ENCODE measurements around the gene SBF2.
A peak's percentile ranks its signal among the peaks of the same experiment; 100 is the strongest.
"Not testable (repeated sequence)": the region's sequence is repeated elsewhere in the genome, so short reads cannot be mapped to it uniquely, and the experiment has no call there.

SBF2 gene

DNA sequence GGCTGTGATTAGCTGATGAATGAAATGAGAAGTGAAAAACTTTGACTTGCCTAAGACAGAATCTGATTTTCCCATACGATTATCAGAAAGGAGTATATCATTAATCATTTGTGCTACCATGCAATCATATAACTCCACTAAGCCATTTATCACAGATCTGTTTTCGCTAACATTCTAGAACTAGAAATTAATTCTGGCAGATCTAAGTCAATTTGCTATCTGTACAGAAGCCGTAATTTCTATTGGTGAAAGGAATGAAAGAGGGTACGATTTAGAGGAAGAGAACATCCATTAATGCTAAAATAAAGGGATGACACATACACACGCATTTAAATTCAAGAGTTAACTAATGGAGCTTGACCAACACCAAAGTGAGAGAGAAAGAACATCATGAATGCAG lies 201.6 kb downstream of the SBF2 start:
- in situ Hi-C loops (cut with HindIII; ENCODE audit: low sequenced_read_pairs) = no loop called here
- H3K4me3 ChIP-seq (ENCODE audit: low read depth, low read length) = no peak overlapping the region
- TF ChIP-seq, protein P1, sequence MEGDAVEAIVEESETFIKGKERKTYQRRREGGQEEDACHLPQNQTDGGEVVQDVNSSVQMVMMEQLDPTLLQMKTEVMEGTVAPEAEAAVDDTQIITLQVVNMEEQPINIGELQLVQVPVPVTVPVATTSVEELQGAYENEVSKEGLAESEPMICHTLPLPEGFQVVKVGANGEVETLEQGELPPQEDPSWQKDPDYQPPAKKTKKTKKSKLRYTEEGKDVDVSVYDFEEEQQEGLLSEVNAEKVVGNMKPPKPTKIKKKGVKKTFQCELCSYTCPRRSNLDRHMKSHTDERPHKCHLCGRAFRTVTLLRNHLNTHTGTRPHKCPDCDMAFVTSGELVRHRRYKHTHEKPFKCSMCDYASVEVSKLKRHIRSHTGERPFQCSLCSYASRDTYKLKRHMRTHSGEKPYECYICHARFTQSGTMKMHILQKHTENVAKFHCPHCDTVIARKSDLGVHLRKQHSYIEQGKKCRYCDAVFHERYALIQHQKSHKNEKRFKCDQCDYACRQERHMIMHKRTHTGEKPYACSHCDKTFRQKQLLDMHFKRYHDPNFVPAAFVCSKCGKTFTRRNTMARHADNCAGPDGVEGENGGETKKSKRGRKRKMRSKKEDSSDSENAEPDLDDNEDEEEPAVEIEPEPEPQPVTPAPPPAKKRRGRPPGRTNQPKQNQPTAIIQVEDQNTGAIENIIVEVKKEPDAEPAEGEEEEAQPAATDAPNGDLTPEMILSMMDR (IDR thresholded peaks at IDR 0.05; ENCODE audit: low read depth, low read length, missing control alignments) = no peak
- no peak for DNase-seq (ENCODE audit: low read depth)

DNA sequence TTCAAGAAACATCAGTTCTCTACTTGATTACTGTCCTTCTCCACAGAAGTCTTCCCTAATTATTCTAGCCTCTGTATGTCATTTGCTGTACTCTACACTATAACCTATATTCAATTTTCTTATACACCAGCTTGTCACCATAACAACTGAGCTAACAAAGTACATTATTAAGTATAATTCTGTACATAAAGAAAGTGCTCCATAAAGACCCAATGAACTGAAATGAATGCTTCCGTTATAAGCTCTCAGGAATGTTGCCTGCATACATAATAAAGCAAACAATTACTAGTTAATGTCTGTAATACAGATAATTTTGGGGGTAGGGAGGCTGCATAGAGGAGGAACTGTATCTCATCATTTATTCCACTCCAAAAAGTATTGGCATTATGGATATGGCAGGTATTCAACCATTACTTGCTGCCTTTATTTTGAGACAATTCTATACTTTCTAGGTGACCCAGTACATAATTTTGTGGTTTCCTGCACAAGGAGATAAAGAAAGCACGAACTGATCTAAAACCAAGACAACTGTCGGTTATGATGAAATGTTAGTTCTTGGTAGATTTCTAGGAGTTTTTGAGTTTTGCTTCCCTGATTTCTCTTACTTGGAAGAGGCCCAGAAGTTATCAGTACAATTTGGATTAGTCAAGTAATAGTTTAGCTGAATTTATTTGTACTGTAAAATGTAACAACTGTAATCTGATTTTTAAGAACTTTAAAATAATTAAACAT lies 202.5 kb downstream of the SBF2 start:
- no peak for DNase-seq (ENCODE audit: low read depth)
- in situ Hi-C loops (cut with HindIII; ENCODE audit: low sequenced_read_pairs) = no loop called here
- TF ChIP-seq, protein P1 (IDR thresholded peaks at IDR 0.05; ENCODE audit: low read depth, low read length, missing control alignments) = no peak
- no peak overlapping the region for H3K4me3 ChIP-seq (ENCODE audit: low read depth, low read length)

DNA sequence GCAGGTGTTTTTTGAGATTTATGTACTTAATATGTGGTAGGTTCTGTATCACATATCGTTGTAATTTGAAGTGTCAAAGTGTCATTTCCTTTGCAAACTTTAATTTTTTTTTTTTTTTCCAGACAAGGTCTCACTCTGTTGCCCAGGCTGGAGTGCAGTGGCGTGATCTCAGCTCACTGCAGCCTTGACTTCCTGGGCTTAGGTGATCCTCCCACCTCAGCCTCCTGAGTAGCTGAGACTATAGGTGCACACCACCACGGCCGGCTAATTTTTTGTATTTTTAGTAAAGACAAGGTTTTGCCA lies 206.1 kb downstream of the SBF2 start:
- H3K4me3 ChIP-seq (ENCODE audit: low read depth, low read length); in situ Hi-C loops (cut with HindIII; ENCODE audit: low sequenced_read_pairs); DNase-seq (ENCODE audit: low read depth): not testable (repeated sequence)

DNA sequence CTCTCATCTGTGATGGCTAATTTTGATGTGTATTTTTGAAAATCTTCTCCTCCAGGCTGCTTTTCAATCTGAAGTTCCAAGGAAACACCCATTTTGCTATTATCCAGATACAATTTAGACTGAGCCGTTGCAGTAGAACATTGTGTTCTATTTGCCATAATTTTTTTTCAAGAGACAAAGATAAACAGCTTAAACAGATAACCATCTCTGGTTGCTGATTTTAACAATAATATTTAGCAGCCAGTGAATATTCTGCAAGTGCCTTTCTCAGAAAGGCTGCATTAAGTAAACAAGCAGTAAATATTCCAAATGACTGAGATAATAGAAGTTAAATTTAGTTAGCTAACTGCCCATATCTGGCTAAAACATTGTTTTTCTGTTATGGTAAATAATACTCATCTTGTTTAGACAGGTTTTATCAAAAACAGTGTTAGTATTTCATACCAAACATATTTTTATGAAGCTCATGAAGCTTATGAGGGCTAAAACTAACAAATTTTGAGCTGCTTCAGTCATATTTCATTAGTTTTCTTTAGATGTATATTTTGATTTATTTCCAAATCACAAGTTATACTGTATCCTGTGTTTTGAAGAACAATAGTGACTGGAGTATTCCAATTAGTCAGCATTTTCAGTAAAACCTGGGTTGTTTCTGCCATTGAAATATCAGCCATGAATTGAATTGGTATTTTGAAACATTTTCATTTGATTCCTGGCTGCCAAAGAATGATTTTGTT lies 206.7 kb downstream of the SBF2 start:
- in situ Hi-C loops (cut with HindIII; ENCODE audit: low sequenced_read_pairs) = no loop called here
- DNase-seq (ENCODE audit: low read depth) = no peak
- no peak overlapping the region for H3K4me3 ChIP-seq (ENCODE audit: low read depth, low read length)
- TF ChIP-seq, protein P1 (IDR thresholded peaks at IDR 0.05; ENCODE audit: low read depth, low read length, missing control alignments) = no peak

DNA sequence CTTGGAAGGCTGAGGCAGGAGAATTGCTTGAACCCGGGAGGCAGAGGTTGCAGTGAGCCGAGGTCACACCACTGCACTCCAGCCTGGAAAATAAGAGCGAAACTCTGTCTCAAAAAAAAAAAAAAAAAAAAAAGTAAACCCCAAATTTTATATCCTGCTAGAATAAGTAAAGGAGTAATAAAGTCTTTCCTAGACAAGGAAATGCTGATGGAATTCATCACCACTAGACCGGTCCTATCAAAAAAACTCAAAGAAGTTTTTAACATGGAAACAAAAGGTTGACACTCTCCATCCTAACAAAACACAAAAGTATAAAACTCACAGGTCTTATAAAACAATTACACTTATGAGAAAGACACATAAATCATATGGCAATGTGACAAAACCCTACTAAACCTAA lies 213.9 kb downstream of the SBF2 start:
- no peak for DNase-seq (ENCODE audit: low read depth)
- in situ Hi-C loops (cut with HindIII; ENCODE audit: low sequenced_read_pairs) = no loop called here
- TF ChIP-seq, protein P1 (IDR thresholded peaks at IDR 0.05; ENCODE audit: low read depth, low read length, missing control alignments) = no peak

DNA sequence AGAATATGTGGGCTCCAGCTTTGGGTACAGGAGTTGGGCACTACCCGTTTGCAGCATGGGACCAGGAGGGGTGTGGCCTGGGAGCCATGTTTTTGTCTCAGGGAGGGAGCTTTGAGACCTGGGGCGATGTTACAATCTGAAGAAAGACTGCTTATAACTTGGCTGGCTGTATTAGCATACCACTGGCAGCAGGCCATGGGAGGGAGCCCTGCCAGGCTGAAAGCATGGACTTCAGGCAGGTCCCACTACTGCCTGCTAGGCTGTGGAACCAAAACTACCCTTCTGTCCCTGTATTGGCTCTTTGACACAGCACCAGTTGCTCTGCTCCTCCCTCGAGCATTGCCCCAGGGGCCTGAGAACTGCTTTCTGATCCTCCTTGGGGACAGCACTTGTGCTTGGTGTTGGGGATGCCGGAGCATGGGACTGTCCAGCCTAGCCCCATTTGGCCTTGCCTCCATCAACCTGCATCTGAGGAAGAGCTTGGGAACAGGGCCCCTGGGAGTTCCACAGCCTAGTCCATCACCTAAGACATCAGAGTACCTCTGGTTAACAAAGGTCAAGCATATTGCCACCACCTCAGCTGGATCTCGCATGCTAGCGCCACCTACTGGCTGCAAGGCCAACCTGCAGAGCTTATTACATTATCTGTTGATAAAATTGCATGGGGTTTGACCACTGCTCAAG lies 217.4 kb downstream of the SBF2 start:
- in situ Hi-C loops (cut with HindIII; ENCODE audit: low sequenced_read_pairs) = no loop called here
- TF ChIP-seq, protein P1 (IDR thresholded peaks at IDR 0.05; ENCODE audit: low read depth, low read length, missing control alignments) = peak; percentile 49
- H3K4me3 ChIP-seq (ENCODE audit: low read depth, low read length) = no peak overlapping the region
- peak; percentile 53 for DNase-seq (ENCODE audit: low read depth)

More for the DNA sequence above, 213.9 kb downstream of the SBF2 start:
- H3K4me3 ChIP-seq (ENCODE audit: low read depth, low read length) = no peak overlapping the region

DNA sequence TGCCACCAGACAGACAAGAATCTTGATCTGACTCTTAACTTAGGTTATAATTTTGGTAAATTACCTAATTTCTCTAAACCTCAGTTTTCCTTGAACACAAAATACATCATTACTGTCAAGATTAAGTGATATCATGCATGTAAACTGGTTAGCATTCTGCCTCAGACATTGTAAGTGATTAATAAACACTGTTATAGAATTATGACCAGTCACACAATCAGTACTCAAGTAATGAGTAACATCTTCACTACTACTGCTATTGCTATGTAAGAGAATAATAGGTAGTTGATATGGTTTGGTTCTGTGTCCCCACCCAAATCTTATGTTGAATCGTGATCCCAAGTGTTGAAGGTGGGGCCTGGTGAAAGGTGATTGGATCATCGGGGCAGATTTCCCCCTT lies 218.9 kb downstream of the SBF2 start:
- DNase-seq (ENCODE audit: low read depth) = no peak
- no peak overlapping the region for H3K4me3 ChIP-seq (ENCODE audit: low read depth, low read length)
- TF ChIP-seq, protein P1 (IDR thresholded peaks at IDR 0.05; ENCODE audit: low read depth, low read length, missing control alignments) = no peak
- in situ Hi-C loops (cut with HindIII; ENCODE audit: low sequenced_read_pairs) = no loop called here
